Activated B cell treated with CpG ODN at 0.5 μM for 24 hours (primary cell): Measurements from ENCODE around the gene DGKI. TPM values are rescaled to one million over a fixed set of nuclear protein-coding genes. Genes with fewer than 3 reads are reported as not detected.

Experiments used
- ATAC-seq: fragments of 200-7000 bp; cut with Tn5 transposase; one replicate; pipeline ENCODE4 v1.10.0; 2021; ENCODE audit warnings: low read depth, mild to moderate bottlenecking, moderate library complexity
- CTCF ChIA-PET: fragments of 350-600 bp; sonication (Branson Sonifier 250); formaldehyde crosslinking; loops from one replicate; lab custom pipeline; 2021; ENCODE audit warnings: antibody characterized with exemption; lab: Charles Lee
- POLR2A ChIA-PET: fragments of 350-600 bp; sonication (Branson Sonifier 250); formaldehyde crosslinking; loops from one replicate; lab custom pipeline; 2021; ENCODE audit warnings: antibody characterized with exemption; lab: Charles Lee
- DNase-seq: peaks from one replicate; pipeline ENCODE4 v3.0.0; 2022
- H3K27ac Mint-ChIP-seq: one replicate; pipeline ENCODE4 v1.8.0; 2020; ENCODE audit warnings: mixed read lengths
- H3K27me3 Mint-ChIP-seq: one replicate; pipeline ENCODE4 v1.8.0; 2021; ENCODE audit warnings: mixed read lengths
- H3K36me3 Mint-ChIP-seq: one replicate; pipeline ENCODE4 v1.8.0; 2021; ENCODE audit warnings: low read depth, mixed read lengths
- H3K4me1 Mint-ChIP-seq: one replicate; pipeline ENCODE4 v1.8.0; 2021; ENCODE audit warnings: mixed read lengths
- H3K4me3 Mint-ChIP-seq: one replicate; pipeline ENCODE4 v1.8.0; 2020; ENCODE audit warnings: mild to moderate bottlenecking, mixed read lengths
- H3K9me3 Mint-ChIP-seq: one replicate; pipeline ENCODE4 v1.8.0; 2020; ENCODE audit warnings: mixed read lengths
- intact Hi-C: fragments of 100-400 bp; cut with micrococcal nuclease; formaldehyde crosslinking; loops from one replicate; pipeline ENCODE4 v1.15.1; 2024
- total RNA-seq: library from RNA; stranded (reverse); gene quantifications from 2 replicates; pipeline ENCODE4 v1.2.3, GENCODE V29; 2022
- TF ChIP-seq, protein P1 (sequence below): fragments of 200-600 bp; IDR thresholded peaks from one replicate; pipeline ENCODE4 v1.8.0; 2022; ENCODE audit warnings: antibody characterized with exemption, mild to moderate bottlenecking

DGKI gene
- total RNA-seq, 1 donor from 2014 or later, result not detected

DNA sequence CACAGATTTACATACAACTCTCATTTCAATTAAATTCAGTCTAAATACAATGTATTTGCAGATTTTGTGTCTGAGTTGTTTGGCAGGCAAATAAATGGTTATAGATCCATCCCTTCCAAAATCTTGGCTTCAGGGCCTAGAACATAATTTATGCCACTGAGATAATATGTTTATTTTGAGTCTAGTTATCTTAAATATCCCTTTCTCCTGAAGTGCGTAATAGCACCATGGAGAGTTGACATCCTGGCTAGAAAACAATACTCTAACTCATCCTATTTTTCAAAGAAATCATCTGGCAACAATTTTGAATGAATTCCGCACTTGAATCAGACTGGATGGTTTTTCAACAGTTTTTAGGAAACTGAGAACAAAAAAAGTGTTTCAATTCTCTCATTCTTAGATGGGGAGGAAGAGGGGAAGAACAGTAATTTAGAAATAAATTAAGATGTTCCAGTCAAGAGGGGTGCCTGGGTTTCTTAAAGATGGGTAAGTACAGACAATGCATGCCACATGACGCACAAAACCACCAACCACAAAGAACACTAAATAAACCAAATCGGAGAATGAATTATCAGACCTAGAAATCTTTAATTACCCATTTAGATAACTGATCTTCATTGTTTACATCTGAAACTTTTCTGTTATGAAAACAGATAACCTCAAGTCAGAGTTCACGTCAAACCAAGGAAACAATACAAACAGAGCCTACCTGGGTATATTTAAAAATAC lies 274.6 kb downstream of the DGKI start:
- Mint-ChIP-seq H3K27me3 (no peaks in the 10 kb centered on the region), H3K36me3 (no peaks in the 10 kb centered on the region), H3K4me1 (no peaks in the 10 kb centered on the region), H3K9me3 (no peaks in the 10 kb centered on the region), H3K4me3 (no peak overlapping the region), H3K27ac (no peak overlapping the region)
- ChIA-PET CTCF (no interaction called here), POLR2A (no interaction called here)
- ATAC-seq (no peak), DNase-seq (no peak)
- TF ChIP-seq, protein P1, sequence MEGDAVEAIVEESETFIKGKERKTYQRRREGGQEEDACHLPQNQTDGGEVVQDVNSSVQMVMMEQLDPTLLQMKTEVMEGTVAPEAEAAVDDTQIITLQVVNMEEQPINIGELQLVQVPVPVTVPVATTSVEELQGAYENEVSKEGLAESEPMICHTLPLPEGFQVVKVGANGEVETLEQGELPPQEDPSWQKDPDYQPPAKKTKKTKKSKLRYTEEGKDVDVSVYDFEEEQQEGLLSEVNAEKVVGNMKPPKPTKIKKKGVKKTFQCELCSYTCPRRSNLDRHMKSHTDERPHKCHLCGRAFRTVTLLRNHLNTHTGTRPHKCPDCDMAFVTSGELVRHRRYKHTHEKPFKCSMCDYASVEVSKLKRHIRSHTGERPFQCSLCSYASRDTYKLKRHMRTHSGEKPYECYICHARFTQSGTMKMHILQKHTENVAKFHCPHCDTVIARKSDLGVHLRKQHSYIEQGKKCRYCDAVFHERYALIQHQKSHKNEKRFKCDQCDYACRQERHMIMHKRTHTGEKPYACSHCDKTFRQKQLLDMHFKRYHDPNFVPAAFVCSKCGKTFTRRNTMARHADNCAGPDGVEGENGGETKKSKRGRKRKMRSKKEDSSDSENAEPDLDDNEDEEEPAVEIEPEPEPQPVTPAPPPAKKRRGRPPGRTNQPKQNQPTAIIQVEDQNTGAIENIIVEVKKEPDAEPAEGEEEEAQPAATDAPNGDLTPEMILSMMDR, result no peak
- intact Hi-C loops, result no loop called here

DNA sequence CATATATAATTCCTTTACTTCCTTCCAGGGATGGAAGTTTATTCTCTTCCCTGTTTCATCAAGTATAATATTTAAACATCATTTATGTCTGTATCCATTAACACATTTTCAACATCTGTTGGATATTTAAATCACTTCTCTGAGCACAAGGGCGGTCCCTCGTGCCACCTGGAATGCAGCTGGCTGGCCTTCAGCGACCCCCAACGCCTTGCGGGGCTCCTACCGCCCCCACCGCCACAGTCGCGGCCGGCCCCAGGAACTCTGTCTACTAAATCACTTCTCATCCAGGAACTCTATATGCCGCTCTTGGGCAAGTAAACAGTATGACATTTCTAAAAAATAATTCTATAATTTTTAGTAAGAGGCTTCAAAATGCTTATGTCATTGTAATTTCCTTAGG lies 282.1 kb downstream of the DGKI start:
- no peak overlapping the region for H3K4me3 Mint-ChIP-seq
- DNase-seq (no peak), ATAC-seq (no peak)
- H3K9me3 Mint-ChIP-seq, result peaks cover 6% of the 10 kb centered on the region
- no peaks in the 10 kb centered on the region for H3K27me3 Mint-ChIP-seq
- ChIA-PET POLR2A (no interaction called here), CTCF (no interaction called here)
- no peaks in the 10 kb centered on the region for H3K4me1 Mint-ChIP-seq
- H3K27ac Mint-ChIP-seq, result no peak overlapping the region
- H3K36me3 Mint-ChIP-seq, result no peaks in the 10 kb centered on the region
- TF ChIP-seq, protein P1, result no peak
- intact Hi-C loops, result no loop called here

GRCh38 chr7:137563981-137564380 lies 282.8 kb downstream of the DGKI start:
- intact Hi-C loops, result no loop called here
- no peak for ATAC-seq
- TF ChIP-seq, protein P1, result no peak
- ChIA-PET POLR2A (no interaction called here), CTCF (no interaction called here)
- no peaks in the 10 kb centered on the region for H3K4me1 Mint-ChIP-seq
- DNase-seq, result no peak
- peaks cover 6% of the 10 kb centered on the region for H3K9me3 Mint-ChIP-seq
- no peaks in the 10 kb centered on the region for H3K27me3 Mint-ChIP-seq
- no peak overlapping the region for H3K4me3 Mint-ChIP-seq
- H3K36me3 Mint-ChIP-seq, result no peaks in the 10 kb centered on the region
- no peak overlapping the region for H3K27ac Mint-ChIP-seq

GRCh38 chr7:137547485-137547884 lies 299.3 kb downstream of the DGKI start:
- no peak for ATAC-seq
- TF ChIP-seq, protein P1, result no peak
- H3K4me1 Mint-ChIP-seq, result no peaks in the 10 kb centered on the region
- H3K36me3 Mint-ChIP-seq, result no peaks in the 10 kb centered on the region
- H3K9me3 Mint-ChIP-seq, result no peaks in the 10 kb centered on the region
- no peak overlapping the region for H3K4me3 Mint-ChIP-seq
- no peaks in the 10 kb centered on the region for H3K27me3 Mint-ChIP-seq
- intact Hi-C loops, result no loop called here
- CTCF ChIA-PET, result no interaction called here
- POLR2A ChIA-PET, result no interaction called here
- no peak for DNase-seq
- no peak overlapping the region for H3K27ac Mint-ChIP-seq

DNA sequence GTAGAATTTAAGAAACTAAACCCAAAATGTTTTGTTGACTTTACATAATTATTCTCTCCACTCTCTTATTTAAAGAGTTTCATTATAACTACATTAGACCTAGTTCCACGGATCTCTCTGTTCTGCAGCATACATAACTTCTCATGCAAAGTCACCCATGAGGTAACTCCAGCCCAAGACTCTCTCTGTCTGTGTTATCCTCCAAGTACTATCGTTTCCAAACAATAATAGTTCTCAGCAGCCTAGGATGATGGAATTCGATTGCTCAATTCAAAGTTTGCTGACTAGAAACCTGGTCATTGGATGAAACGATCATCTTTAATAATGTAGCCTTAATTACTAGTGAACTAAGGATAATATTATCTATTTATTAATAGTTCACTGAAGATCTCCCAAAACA lies 300.1 kb downstream of the DGKI start:
- Mint-ChIP-seq H3K36me3 (no peaks in the 10 kb centered on the region), H3K4me1 (no peaks in the 10 kb centered on the region), H3K4me3 (no peak overlapping the region), H3K9me3 (no peaks in the 10 kb centered on the region), H3K27me3 (no peaks in the 10 kb centered on the region), H3K27ac (no peak overlapping the region)
- CTCF ChIA-PET, result no interaction called here
- TF ChIP-seq, protein P1, result no peak
- POLR2A ChIA-PET, result no interaction called here
- DNase-seq (no peak), ATAC-seq (no peak)
- intact Hi-C loops, result no loop called here
